ENCODE data around the gene FGD2.

GRCh38 chr6:36976007-36976264, 29.5 kb upstream of the FGD2 start:
- TF ChIP-seq CEBPB (IDR thresholded peaks at IDR 0.05; ENCODE audit: low read depth, low read length) (no peak), MXI1 (IDR thresholded peaks at IDR 0.05; ENCODE audit: borderline replicate concordance, low read depth, low read length) (no peak), CTCF (conservative IDR thresholded peaks at IDR 0.05; ENCODE audit: low read depth, low read length) (no peak), RCOR1 (IDR thresholded peaks at IDR 0.05; ENCODE audit: insufficient replicate concordance, low read length) (no peak), RAD21 (IDR thresholded peaks at IDR 0.05; ENCODE audit: low read length) (no peak), POLR2A (IDR thresholded peaks at IDR 0.05; ENCODE audit: low read depth, low read length) (no peak), USF2 (IDR thresholded peaks at IDR 0.05; ENCODE audit: low read depth, low read length) (no peak), MAZ (IDR thresholded peaks at IDR 0.05; ENCODE audit: borderline replicate concordance, low read depth, low read length) (no peak), BHLHE40 (IDR thresholded peaks at IDR 0.05; ENCODE audit: low read depth, low read length) (no peak), FOS (IDR thresholded peaks at IDR 0.05; ENCODE audit: low read depth, low read length) (no peak), ELK1 (IDR thresholded peaks at IDR 0.05; ENCODE audit: borderline replicate concordance, low read depth, low read length) (no peak), MAFK (IDR thresholded peaks at IDR 0.05; ENCODE audit: low read depth, low read length) (no peak), NFE2L2 (IDR thresholded peaks at IDR 0.05; ENCODE audit: low read depth, low read length) (no peak), CHD1 (IDR thresholded peaks at IDR 0.05; ENCODE audit: low read depth, low read length) (no peak)
